Stimulated activated CD4-positive, alpha-beta T cell treated with anti-CD3 and anti-CD28 coated beads, TNF-alpha, amount 100 ng/mL, for 1 hour (primary cell): ENCODE measurements around the gene SERAC1.
"Not testable (repeated sequence)": the region's sequence is repeated elsewhere in the genome, so short reads cannot be mapped to it uniquely, and the experiment has no call there.

Source experiments
- DNase-seq, 3 donors: peaks; one replicate each; pipeline ENCODE4 v3.0.0-alpha.2; 2020; ENCODE audit warnings: low read depth in 3 of 3, low spot score in 1 of 3

Gene SERAC1

DNA sequence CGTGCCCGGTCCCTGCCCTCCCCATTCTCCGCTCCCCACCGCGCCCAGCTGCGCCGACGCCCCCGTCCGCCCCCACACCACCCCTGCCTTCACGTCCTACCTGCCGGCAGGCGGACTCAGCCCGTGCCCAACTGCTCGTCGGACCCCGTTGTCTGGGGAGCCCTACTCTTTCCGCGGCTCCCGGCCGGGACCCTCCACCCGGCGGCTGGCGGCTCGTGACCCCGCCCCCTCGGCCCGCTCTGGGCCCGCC, at the start of gene SERAC1:
Gene SERAC1, minus strand, starts transcription at position 223 of the 250 bp plus-strand sequence. CDS start 9,899 bp downstream, outside the sequence.
- no peak for DNase-seq

DNA sequence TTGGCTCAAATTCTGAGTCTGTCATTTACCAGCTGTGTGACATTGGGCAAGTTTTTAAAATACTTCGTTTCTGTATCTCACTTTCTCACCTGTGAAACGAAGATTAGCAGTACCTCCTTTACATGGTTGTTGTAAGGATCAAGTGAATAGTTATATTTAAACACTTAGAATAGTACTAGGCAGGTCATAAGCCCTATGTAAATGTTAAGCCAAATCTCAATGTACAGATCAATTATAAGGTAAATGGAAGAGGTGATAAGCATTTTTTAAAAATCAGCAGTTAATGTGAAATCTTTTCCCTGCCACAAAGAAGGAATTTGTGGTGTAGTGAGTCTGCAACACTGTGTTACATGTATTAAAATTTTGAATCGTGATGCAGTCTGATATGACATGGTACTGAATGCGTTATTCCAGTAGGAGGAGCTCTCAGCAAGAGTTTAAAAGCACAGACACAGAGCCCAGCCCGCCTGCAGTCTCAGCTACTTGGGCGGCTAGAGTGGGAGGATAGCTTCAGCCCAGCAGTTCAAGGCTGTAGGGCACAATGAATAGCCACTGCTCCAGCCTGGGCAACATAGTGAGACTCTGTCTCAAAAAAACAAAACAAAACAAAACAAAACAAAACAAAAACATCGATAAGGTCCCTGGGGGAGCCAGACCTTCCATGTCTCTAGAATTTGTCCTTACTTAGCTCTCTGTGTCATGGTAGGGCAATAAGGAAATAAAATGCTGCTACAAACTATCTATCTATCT, 46.0 kb upstream of the SERAC1 start:
- DNase-seq = peak in 1 of 3 donors; percentile 20

DNA sequence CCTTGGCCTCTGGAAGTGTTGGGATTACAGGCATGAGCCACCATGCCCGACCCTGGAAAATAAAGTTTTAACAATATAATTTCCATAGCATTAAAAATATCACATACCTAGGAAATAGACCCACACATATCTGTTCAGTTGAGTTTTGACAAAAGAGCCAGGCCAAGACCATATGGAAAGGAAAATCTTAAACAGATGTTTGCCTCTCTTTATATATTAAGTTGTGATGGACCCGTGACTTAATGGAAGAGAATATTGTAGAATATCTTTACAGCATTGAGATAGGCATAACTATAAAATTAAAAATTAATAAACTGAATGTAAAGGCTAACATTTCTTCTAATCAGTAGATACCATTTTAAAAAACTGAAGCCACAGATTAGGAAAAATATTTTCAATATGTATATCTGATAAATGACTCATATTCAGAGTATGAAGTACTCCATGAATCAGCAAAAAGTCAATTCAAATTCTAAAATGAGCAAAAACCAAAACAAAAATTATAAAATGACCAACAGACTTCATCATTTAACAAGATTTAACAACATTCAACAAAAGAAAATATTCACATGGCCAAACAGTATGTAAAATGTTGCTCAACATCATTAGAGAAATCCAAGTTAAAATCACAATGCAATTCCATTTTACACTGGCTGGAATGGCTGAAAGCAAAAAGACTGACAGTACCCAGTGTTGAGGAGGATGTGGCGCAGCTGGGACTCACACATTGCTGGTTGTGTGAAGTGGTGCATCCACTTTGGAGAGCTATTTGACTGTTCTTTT, 43.4 kb upstream of the SERAC1 start:
- DNase-seq = no peak

- not testable (repeated sequence) for DNase-seq
These were observed 41.7 kb upstream of the SERAC1 start for GRCh38 chr6:158209582-158210333.

DNA sequence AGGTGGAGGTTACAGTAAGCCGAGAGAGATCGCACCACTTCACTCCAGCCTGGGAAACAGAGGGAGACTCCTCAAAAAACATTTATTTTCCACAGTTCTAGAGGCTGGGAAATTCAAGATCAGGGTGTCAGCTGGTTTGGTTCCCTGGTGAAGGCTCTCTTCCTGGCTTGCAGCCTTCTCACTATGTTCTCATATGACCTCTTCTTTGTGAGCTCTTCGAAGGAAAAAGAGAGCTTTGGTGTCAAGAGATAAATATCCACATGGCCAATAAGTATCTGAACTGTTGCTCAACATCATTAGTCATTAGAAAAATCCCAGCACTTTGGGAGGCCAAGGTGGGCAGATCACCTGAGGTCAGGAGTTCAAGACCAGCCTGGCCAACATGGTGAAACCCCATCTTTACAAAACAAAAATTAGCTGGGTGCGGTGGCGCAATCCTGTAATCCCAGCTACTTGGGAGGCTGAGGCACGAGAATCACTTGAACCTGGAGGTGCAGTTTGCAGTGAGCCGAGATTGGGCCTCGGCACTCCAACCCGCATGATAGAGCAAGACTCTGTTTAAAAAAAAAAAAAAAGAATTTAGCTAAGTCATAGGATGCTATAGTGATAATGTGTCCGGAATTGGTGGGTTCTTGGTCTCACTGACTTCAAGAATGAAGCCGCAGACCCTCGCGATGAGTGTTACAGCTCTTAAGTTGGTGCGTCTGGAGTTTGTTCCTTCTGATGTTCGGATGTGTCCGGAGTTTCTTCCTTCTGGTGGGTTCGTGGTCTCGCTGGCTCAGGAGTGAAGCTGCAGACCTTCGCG, 40.4 kb upstream of the SERAC1 start:
- DNase-seq = not testable (repeated sequence)

- DNase-seq = no peak
These were observed 39.3 kb upstream of the SERAC1 start for GRCh38 chr6:158207422-158207788.

DNA sequence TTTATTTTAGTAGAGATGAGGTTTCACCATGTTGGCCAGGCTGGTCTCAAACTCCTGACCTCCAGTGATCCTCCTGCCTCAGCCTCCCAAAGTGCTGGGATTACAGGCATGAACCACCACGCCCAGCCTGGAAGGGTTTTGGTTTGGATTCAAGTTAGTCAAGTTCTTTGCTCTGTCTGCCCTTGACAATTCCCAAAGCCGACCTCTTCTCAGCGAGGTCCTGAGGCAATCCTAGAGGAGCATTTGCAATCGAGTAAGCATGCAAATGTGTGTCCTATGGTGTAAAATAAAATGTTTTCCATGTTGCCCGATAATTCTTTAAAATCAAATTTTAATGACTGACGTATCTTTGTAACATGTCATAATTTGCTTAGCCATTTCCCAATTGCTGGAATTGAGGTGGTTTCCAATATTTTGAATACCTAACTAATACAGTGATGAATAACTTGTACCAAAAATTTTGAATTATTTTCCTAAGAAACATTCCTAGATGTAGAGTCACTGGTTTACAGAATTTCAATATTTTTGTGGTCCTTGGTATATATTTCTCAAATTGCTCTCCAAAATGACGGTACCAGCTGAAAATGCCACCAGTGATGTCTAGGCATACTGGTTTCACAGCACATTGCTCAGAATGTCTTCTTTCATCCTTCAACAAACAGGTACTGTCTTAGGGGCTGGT, 38.8 kb upstream of the SERAC1 start:
- no peak for DNase-seq

DNA sequence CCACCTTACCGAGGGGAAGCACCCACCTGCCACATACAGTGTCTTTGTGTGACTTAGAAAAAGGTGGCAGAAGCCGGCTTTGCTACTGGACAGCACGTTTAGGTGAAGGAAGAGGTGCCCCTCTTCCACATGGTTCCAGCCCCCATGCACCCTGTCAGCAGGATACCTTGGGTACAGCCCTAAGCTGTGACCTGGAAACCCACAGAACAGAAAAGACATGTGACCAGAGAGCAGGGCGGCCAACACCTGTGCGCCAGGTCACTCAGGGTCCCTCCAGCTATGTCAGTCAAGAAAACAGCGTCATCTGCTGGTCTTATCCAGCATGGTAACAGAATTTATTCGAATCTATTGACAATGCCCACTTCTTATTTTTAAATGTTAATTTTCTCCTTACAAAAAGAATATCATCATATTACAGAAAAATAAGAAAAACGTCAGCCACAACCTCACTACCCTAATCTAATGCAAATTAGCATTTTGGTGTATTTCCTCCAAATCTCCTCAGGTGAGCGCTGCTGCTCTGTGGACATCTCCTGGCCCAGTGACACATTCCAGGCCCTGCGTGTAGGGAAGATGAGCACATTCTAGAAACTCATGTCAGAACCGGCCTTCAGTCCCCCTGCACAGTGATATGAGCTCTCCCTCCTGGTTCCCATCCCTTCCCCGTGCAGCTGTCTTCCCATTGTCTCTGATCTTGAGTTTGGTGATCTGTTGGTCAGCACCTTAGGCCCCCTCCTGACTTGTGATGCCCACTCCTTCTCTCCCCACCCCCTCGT, 37.3 kb upstream of the SERAC1 start:
- DNase-seq = no peak

DNA sequence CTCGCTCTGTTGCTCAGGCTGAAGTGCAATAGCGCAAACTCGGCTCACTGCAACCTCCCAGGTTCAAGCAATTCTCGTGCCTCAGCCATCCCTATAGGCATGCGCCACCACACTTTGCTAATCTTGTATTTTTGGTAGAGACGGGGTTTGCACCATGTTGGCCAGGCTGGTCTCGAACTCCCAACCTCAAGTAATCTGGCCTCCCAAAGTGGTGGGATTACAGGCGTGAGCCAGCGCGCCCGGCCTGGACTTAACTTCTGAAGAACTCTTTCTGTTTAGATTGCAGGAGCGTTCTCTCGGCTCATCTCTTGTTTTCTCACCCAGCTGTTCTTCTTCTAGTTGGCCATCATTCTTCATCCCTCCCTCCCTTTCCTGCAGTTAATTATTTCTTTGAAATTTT, 30.4 kb upstream of the SERAC1 start:
- DNase-seq = no peak

DNA sequence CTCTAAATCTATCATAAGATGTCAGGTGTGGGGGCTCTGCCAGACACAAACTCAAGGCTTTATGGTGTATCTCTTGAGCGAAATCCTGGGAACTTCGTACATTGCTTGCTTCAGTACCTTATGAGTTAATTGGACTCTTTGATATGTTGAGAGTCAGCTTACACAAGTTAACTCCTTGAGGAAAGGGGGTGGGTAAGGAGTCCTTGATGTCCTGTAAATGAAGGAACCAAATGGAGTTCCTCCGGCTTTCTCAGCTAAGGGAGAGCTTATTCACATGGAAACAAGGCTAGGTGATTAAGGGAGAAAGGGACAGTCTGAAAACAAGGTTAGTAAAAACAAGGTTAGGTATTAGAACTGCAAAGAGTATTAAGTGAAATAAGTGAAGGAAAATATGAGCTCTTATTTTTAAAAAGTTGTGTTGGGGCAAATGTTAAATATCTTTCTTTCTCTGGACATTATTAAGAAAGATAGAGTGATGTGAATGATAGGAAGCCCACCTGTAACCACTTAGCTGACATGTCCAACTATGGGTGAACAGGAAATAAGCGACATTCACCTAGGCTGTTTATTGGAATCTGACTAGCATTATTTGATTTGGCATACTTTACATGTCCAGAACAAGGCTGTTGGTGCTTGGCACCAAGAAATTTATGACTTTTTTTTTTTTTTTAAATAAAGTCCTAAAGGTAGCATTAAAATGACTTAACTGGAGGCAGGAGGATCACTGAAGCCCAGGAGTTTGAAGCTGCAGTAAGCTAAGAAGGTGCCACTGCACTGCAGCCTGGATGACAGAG, 26.6 kb upstream of the SERAC1 start:
- no peak for DNase-seq

- no peak for DNase-seq
These were observed 23.7 kb upstream of the SERAC1 start for GRCh38 chr6:158191761-158192160.

GRCh38 chr6:158191032-158191431, 23.0 kb upstream of the SERAC1 start:
- no peak for DNase-seq

- no peak for DNase-seq
These were observed 20.5 kb upstream of the SERAC1 start for GRCh38 chr6:158188591-158188990.

- no peak for DNase-seq
These were observed 17.8 kb upstream of the SERAC1 start for GRCh38 chr6:158185729-158186456.

- no peak for DNase-seq
These were observed 16.5 kb upstream of the SERAC1 start for GRCh38 chr6:158184608-158185007.

GRCh38 chr6:158183174-158183972, 15.3 kb upstream of the SERAC1 start:
- not testable (repeated sequence) for DNase-seq

DNA sequence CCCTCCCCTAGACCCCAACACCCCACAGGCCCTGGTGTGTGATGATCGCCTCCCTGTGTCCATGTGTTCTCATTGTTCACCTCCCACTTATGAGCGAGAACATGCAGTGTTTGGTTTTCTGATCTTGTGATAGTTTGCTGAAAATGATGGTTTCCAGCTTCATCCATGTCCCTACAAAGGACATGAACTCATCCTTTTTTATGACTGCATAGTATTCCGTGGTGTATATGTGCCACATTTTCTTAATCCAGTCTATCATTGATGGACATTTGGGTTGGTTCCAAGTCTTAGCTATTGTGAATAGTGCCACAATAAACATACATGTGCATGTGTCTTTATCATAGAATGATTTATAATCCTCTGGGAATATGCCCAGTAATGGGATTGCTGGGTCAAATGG, 9.7 kb upstream of the SERAC1 start:
- not testable (repeated sequence) for DNase-seq

DNA sequence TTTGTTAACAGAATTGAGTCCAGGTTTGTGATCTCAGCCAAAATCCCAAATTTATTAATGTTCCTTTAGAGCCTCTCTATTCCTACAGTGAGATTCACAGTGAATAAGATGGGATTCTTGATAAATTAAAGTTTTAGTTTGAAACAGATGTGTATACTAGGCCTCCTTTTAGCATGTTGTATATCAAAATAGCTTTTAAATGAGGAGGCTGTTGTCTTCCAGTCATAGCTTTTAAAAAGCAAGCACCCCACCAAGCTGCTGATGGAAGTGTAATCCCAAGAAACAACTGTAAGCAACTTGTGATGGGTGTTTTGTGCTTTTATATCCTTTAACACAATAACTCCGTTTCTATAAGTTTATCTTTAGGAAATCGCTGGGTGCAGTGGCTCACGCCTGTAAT, 7.0 kb upstream of the SERAC1 start:
- no peak for DNase-seq
